Naive thymus-derived CD4-positive, alpha-beta T cell (primary cell): ENCODE data around the gene LMNB1. TPM values are rescaled to one million over a fixed set of nuclear protein-coding genes. Genes with fewer than 3 reads are reported as not detected.

Source experiments
- ATAC-seq: fragments of 150-1000 bp; cut with Tn5 transposase; 2 replicates; pipeline ENCODE4 v1.10.0; 2021; ENCODE audit warnings: mild to moderate bottlenecking, moderate library complexity
- CTCF ChIA-PET: fragments of 350-600 bp; sonication (Branson Sonifier 250); formaldehyde crosslinking; loops from one replicate; lab custom pipeline; 2021; ENCODE audit warnings: antibody characterized with exemption; lab: Charles Lee
- POLR2A ChIA-PET: fragments of 350-600 bp; sonication (Branson Sonifier 250); formaldehyde crosslinking; loops from one replicate; lab custom pipeline; 2021; ENCODE audit warnings: antibody characterized with exemption, inconsistent platforms; lab: Charles Lee
- DNase-seq, 9 donors: peaks; one replicate each; pipeline versions ENCODE4 v3.0.0 to v3.0.0-alpha.2; 2020 to 2022; ENCODE audit warnings: mixed read lengths in 1 of 9
- H3K27ac ChIP-seq: one replicate; pipeline ENCODE4 v1.7.0; 2013; ENCODE audit warnings: mild to moderate bottlenecking, low read depth, low read length, moderate library complexity
- H3K27me3 ChIP-seq, 2 donors: one replicate each; pipeline ENCODE4 v1.7.0; 2013; ENCODE audit warnings: low read length in 2 of 2, mild to moderate bottlenecking in 2 of 2, moderate library complexity in 2 of 2; ENCODE audit not compliant: control insufficient read depth in 2 of 2, insufficient read depth in 2 of 2
- H3K36me3 ChIP-seq, 3 experiments: 1 replicate in 2 of 3; 2 replicates in 1 of 3; pipeline ENCODE4 v1.7.0; 2013; ENCODE audit warnings: low read length in 3 of 3, mild to moderate bottlenecking in 3 of 3, moderate library complexity in 1 of 3; ENCODE audit not compliant: insufficient read depth in 3 of 3, control insufficient read depth in 2 of 3
- H3K4me1 ChIP-seq, 2 donors: one replicate each; pipeline ENCODE4 v1.7.0; 2013; ENCODE audit warnings: low read length in 2 of 2, mild to moderate bottlenecking in 2 of 2, moderate library complexity in 1 of 2; ENCODE audit not compliant: control insufficient read depth in 2 of 2, insufficient read depth in 2 of 2
- H3K4me3 ChIP-seq: 2 replicates; pipeline ENCODE4 v1.7.0; 2013; ENCODE audit warnings: mild to moderate bottlenecking, low read length
- H3K9me3 ChIP-seq, 3 experiments: 1 replicate in 2 of 3; 2 replicates in 1 of 3; pipeline ENCODE4 v1.7.0; 2013; ENCODE audit warnings: low read length in 3 of 3; ENCODE audit not compliant: control insufficient read depth in 2 of 3
- H3K27ac Mint-ChIP-seq, 9 donors: one replicate each; pipeline ENCODE4 v1.8.0; 2020 to 2022; ENCODE audit warnings: mixed read lengths in 9 of 9, mild to moderate bottlenecking in 8 of 9, moderate library complexity in 5 of 9, inconsistent platforms in 2 of 9
- H3K27me3 Mint-ChIP-seq, 5 donors: one replicate each; pipeline ENCODE4 v1.8.0; 2021 to 2022; ENCODE audit warnings: mixed read lengths in 5 of 5, mild to moderate bottlenecking in 1 of 5
- H3K36me3 Mint-ChIP-seq, 5 donors: one replicate each; pipeline ENCODE4 v1.8.0; 2020 to 2022; ENCODE audit warnings: mixed read lengths in 5 of 5, mild to moderate bottlenecking in 3 of 5, inconsistent platforms in 1 of 5
- H3K4me1 Mint-ChIP-seq, 7 donors: one replicate each; pipeline ENCODE4 v1.8.0; 2020 to 2022; ENCODE audit warnings: mixed read lengths in 7 of 7, mild to moderate bottlenecking in 3 of 7, inconsistent platforms in 1 of 7
- H3K4me3 Mint-ChIP-seq, 10 donors: one replicate each; pipeline ENCODE4 v1.8.0; 2020 to 2022; ENCODE audit warnings: mild to moderate bottlenecking in 10 of 10, mixed read lengths in 10 of 10, moderate library complexity in 6 of 10, inconsistent platforms in 2 of 10
- H3K9me3 Mint-ChIP-seq, 11 donors: one replicate each; pipeline ENCODE4 v1.8.0; 2020 to 2022; ENCODE audit warnings: mixed read lengths in 11 of 11, mild to moderate bottlenecking in 4 of 11, inconsistent platforms in 1 of 11, moderate library complexity in 1 of 11
- intact Hi-C, 2 donors: fragments of 100-400 bp; cut with micrococcal nuclease; formaldehyde crosslinking; loops; one replicate each; pipeline ENCODE4 v1.15.1; 2023
- polyA plus RNA-seq, 2 donors: library from polyadenylated mRNA; unstranded; fragments of 300-500 nt; fragmentation: Illumina TruSeq; gene quantifications; one replicate each; pipeline ENCODE4 v1.2.3, GENCODE V29; 2021
- total RNA-seq, 6 experiments: library from RNA in 5 of 6; stranded (reverse) in 5 of 6; gene quantifications; 1 replicate in 5 of 6; 2 replicates in 1 of 6; pipeline ENCODE4 v1.2.3 and lab custom pipeline; 2021 to 2026

Gene LMNB1
- total and polyA plus RNA-seq, 7 experiments from 2014 or later = 10.5 to 218 (median 26.7) TPM

- Mint-ChIP-seq H3K4me1 (peaks cover 11 to 30% (median 18%) of the 10 kb centered on the region in 7 donors), H3K4me3 (no peak overlapping the region), H3K9me3 (peaks cover 0 to 1% (median 0%) of the 10 kb centered on the region in 11 donors), H3K36me3 (peaks cover 0 to 2% (median 0%) of the 10 kb centered on the region in 5 donors), H3K27ac (peak overlapping the region in 1 of 9 donors; percentile 3), H3K27me3 (peaks cover 0 to 5% (median 0%) of the 10 kb centered on the region in 5 donors)
- ChIA-PET POLR2A (no interaction called here), CTCF (no interaction called here)
- no peak overlapping the region for H3K4me3 ChIP-seq
- ATAC-seq = no peak
- intact Hi-C loops = loop anchor here in 1 of 2 donors (10.0 kb wide), 1 partner anchor 1340 kb away; the partner anchor contains the start of gene SLC12A2
- no peaks in the 10 kb centered on the region for H3K27me3 ChIP-seq
- peak in 3 of 9 donors; percentile 3 to 34 (median 10) for DNase-seq
- H3K27ac ChIP-seq = no peak overlapping the region
- no peaks in the 10 kb centered on the region for H3K36me3 ChIP-seq
- H3K4me1 ChIP-seq = peaks cover 4 to 13% of the 10 kb centered on the region in 2 donors
- no peaks in the 10 kb centered on the region for H3K9me3 ChIP-seq
These were observed 32.1 kb upstream of the LMNB1 start for GRCh38 chr5:126744836-126745235.

- POLR2A ChIA-PET = no interaction called here
- H3K4me3 Mint-ChIP-seq = no peak overlapping the region
- intact Hi-C loops = loop anchor here in 1 of 2 donors (10.0 kb wide), 1 partner anchor 1339 kb away; the partner anchor contains the start of gene SLC12A2
- peaks cover 4 to 13% of the 10 kb centered on the region in 2 donors for H3K4me1 ChIP-seq
- no peaks in the 10 kb centered on the region for H3K36me3 ChIP-seq
- H3K27me3 ChIP-seq = no peaks in the 10 kb centered on the region
- peaks cover 0 to 4% (median 0%) of the 10 kb centered on the region in 5 donors for H3K27me3 Mint-ChIP-seq
- H3K4me1 Mint-ChIP-seq = peaks cover 11 to 30% (median 19%) of the 10 kb centered on the region in 7 donors
- H3K36me3 Mint-ChIP-seq = peaks cover 0 to 2% (median 0%) of the 10 kb centered on the region in 5 donors
- peak overlapping the region in 1 of 9 donors; percentile 26 for H3K27ac Mint-ChIP-seq
- CTCF ChIA-PET = no interaction called here
- H3K9me3 ChIP-seq = no peaks in the 10 kb centered on the region
- H3K4me3 ChIP-seq = no peak overlapping the region
- peaks cover 0 to 1% (median 0%) of the 10 kb centered on the region in 11 donors for H3K9me3 Mint-ChIP-seq
- ATAC-seq (no peak), DNase-seq (no peak)
- H3K27ac ChIP-seq = no peak overlapping the region
These were observed 31.5 kb upstream of the LMNB1 start for GRCh38 chr5:126745259-126745992.

- Histone ChIP-seq H3K27me3 (no peaks in the 10 kb centered on the region), H3K27ac (no peak overlapping the region), H3K4me3 (no peak overlapping the region), H3K4me1 (peaks cover 4 to 13% of the 10 kb centered on the region in 2 donors), H3K36me3 (no peaks in the 10 kb centered on the region), H3K9me3 (no peaks in the 10 kb centered on the region)
- Mint-ChIP-seq H3K36me3 (peaks cover 0 to 2% (median 0%) of the 10 kb centered on the region in 5 donors), H3K4me3 (no peak overlapping the region), H3K27me3 (no peaks in the 10 kb centered on the region), H3K27ac (peak overlapping the region in 1 of 9 donors; percentile 13), H3K9me3 (peaks cover 0 to 1% (median 0%) of the 10 kb centered on the region in 11 donors), H3K4me1 (peaks cover 11 to 30% (median 19%) of the 10 kb centered on the region in 7 donors)
- CTCF ChIA-PET = no interaction called here
- ATAC-seq (no peak), DNase-seq (no peak)
- intact Hi-C loops = loop anchor here in 1 of 2 donors (10.0 kb wide), 1 partner anchor 1339 kb away; the partner anchor contains the start of gene SLC12A2
- POLR2A ChIA-PET = no interaction called here
These were observed 30.6 kb upstream of the LMNB1 start for GRCh38 chr5:126746290-126746689.

- intact Hi-C loops = no loop called here
- no peak for ATAC-seq
- Mint-ChIP-seq H3K9me3 (peaks cover 0 to 1% (median 0%) of the 10 kb centered on the region in 11 donors), H3K27ac (peak overlapping the region in 1 of 9 donors; percentile 32), H3K27me3 (no peaks in the 10 kb centered on the region), H3K4me1 (peaks cover 11 to 29% (median 19%) of the 10 kb centered on the region in 7 donors), H3K36me3 (peaks cover 0 to 2% (median 0%) of the 10 kb centered on the region in 5 donors), H3K4me3 (no peak overlapping the region)
- H3K4me1 ChIP-seq = peaks cover 4 to 13% of the 10 kb centered on the region in 2 donors
- no peak for DNase-seq
- no peak overlapping the region for H3K4me3 ChIP-seq
- H3K36me3 ChIP-seq = no peaks in the 10 kb centered on the region
- CTCF ChIA-PET = no interaction called here
- POLR2A ChIA-PET = no interaction called here
- H3K9me3 ChIP-seq = no peaks in the 10 kb centered on the region
- H3K27me3 ChIP-seq = no peaks in the 10 kb centered on the region
- H3K27ac ChIP-seq = no peak overlapping the region
These were observed 24.7 kb upstream of the LMNB1 start for GRCh38 chr5:126752081-126752785.

GRCh38 chr5:126753227-126753626 lies 23.7 kb upstream of the LMNB1 start:
- H3K4me3 ChIP-seq = no peak overlapping the region
- H3K9me3 ChIP-seq = no peaks in the 10 kb centered on the region
- Mint-ChIP-seq H3K4me3 (no peak overlapping the region), H3K36me3 (no peaks in the 10 kb centered on the region), H3K4me1 (peaks cover 8 to 24% (median 14%) of the 10 kb centered on the region in 7 donors), H3K9me3 (peaks cover 0 to 1% (median 0%) of the 10 kb centered on the region in 11 donors), H3K27ac (no peak overlapping the region), H3K27me3 (no peaks in the 10 kb centered on the region)
- intact Hi-C loops = no loop called here
- H3K27me3 ChIP-seq = no peaks in the 10 kb centered on the region
- no peak for ATAC-seq
- peaks cover 3 to 10% of the 10 kb centered on the region in 2 donors for H3K4me1 ChIP-seq
- POLR2A ChIA-PET = no interaction called here
- CTCF ChIA-PET = interaction anchor here (0.5 to 1.6 kb wide), 2 partner anchors 25 to 481 kb away, joined by 3 to 8 read pairs; no protein-coding TSS in a partner anchor
- no peaks in the 10 kb centered on the region for H3K36me3 ChIP-seq
- no peak overlapping the region for H3K27ac ChIP-seq
- no peak for DNase-seq

- no peaks in the 10 kb centered on the region for H3K9me3 Mint-ChIP-seq
These were observed 22.3 kb upstream of the LMNB1 start for GRCh38 chr5:126754609-126755008.

More at GRCh38 chr5:126754609-126755008, 22.3 kb upstream of the LMNB1 start:
- ATAC-seq = no peak
- Histone ChIP-seq H3K27ac (no peak overlapping the region), H3K9me3 (no peaks in the 10 kb centered on the region), H3K4me1 (peaks cover 0 to 6% of the 10 kb centered on the region in 2 donors), H3K4me3 (no peak overlapping the region), H3K27me3 (no peaks in the 10 kb centered on the region), H3K36me3 (no peaks in the 10 kb centered on the region)
- Mint-ChIP-seq H3K4me1 (peaks cover 7 to 29% (median 14%) of the 10 kb centered on the region in 7 donors), H3K36me3 (no peaks in the 10 kb centered on the region), H3K4me3 (no peak overlapping the region), H3K27me3 (no peaks in the 10 kb centered on the region), H3K27ac (no peak overlapping the region)
- POLR2A ChIA-PET = no interaction called here
- CTCF ChIA-PET = interaction anchor here (1.6 kb wide), 1 partner anchor 23 kb away, joined by 8 read pairs; no protein-coding TSS in a partner anchor
- intact Hi-C loops = no loop called here
- no peak for DNase-seq
